Measurements from ENCODE around the gene APOL3.

DNA sequence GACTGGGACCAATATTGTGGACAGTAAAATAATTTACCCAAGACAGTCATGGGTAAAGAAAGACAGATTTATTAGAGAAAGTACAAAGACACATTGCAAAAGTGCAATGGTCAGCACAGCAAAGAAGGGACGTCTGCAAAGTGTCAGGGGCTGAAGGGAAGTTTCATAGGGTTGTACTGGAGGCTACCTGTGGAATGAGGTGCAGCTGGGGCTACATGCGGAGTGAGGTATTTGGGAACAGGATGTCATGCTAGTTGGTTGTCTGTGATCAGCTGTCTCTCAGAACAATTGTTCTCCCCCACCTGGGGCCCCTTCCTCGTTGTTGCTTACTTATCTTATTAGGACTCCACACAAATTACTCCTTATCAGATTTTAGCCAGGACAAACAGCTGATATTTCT is 11.4 kb upstream of the APOL3 start:
- TF ChIP-seq, protein P1, sequence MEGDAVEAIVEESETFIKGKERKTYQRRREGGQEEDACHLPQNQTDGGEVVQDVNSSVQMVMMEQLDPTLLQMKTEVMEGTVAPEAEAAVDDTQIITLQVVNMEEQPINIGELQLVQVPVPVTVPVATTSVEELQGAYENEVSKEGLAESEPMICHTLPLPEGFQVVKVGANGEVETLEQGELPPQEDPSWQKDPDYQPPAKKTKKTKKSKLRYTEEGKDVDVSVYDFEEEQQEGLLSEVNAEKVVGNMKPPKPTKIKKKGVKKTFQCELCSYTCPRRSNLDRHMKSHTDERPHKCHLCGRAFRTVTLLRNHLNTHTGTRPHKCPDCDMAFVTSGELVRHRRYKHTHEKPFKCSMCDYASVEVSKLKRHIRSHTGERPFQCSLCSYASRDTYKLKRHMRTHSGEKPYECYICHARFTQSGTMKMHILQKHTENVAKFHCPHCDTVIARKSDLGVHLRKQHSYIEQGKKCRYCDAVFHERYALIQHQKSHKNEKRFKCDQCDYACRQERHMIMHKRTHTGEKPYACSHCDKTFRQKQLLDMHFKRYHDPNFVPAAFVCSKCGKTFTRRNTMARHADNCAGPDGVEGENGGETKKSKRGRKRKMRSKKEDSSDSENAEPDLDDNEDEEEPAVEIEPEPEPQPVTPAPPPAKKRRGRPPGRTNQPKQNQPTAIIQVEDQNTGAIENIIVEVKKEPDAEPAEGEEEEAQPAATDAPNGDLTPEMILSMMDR (conservative IDR thresholded peaks at IDR 0.05), result no peak
- TF ChIP-seq EZH2 (IDR thresholded peaks at IDR 0.05; ENCODE audit: low read depth), result no peak

Data from PC-9 (cell line).